Fibroblast of skin of scalp (primary cell): Measurements from ENCODE around the gene TMEM263.

Source experiments
- DNase-seq: peaks from one replicate; pipeline ENCODE4 v3.0.0-alpha.2; 2013

TMEM263 gene

DNA sequence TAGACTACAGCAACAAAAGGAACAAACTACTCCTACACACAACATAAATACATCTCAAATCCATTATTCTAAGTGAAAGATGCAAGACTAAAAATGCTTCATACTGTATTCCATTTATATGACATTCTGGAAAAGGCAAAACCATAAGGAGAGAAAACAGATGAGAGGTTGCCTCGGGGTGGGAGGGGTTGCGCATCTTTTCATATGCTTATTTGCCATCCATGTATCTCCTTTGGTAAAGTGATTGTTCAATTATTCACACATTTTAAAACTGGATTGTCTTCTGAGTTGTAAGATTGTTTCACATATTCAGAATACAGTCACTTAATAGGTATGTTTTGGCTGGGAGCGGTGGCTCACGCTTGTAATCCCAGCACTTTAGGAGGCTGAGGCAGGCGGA, 5.1 kb upstream of the TMEM263 start:
- DNase-seq: no peak

GRCh38 chr12:106953352-106954250, 2.1 kb upstream of the TMEM263 start:
- peak; percentile 46 for DNase-seq

- DNase-seq: peak; percentile 32
Measured at GRCh38 chr12:106954462-106955376, 988 bp upstream of the TMEM263 start.

DNA sequence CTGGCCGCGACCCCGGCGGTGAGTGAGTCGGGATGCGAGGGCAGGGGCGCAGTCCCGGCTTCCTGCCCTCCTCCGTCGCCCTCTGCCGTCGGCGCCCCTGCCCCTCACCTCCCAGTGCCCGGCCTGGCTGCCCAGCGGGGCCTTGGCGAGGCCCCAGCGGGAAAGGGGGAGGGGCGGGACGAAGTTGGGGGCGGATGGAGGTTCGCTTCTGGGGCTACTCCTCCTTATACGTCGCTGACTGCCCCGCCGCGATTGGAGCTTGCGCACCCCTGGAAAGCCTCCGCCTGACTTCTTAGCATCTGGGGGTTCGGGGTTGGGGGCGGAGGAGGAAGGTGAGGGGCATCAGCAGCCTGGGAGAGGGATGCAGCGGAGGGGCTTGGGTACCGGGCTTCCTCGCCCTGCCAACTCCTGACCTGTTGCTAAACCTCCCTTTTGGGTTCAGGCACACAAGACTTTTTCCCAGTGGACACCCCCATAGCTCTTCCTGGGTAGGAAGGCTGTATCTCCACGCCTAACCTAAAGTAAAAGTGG, 406 bp downstream of the TMEM263 start:
- DNase-seq: peak; percentile 68

- DNase-seq: no peak
Measured at GRCh38 chr12:106957583-106957982, 1.9 kb downstream of the TMEM263 start.

DNA sequence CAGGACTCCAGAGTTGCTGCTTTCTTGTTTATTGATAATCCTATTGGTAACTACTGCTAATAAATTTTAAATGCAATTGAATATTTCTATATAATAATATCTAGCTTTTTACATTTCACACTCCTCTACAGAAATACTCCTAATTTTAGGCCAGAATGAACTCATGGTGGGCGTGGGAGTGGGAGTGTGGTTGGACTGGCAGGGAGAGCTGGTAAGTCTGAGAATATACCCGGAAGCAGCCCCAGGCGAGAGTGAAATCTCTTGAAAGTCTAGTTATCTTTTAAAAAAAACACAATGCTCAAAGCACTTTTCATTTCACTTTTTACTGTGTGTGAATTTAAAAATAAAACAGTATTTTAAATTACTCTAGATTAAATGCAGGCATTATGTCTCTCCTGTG, 4.7 kb downstream of the TMEM263 start:
- no peak for DNase-seq

GRCh38 chr12:106962286-106962685, 6.6 kb downstream of the TMEM263 start:
- DNase-seq: peak; percentile 64

GRCh38 chr12:106964526-106964925, 8.8 kb downstream of the TMEM263 start:
- DNase-seq: no peak

GRCh38 chr12:106971065-106971464, 15.4 kb downstream of the TMEM263 start:
- DNase-seq: no peak

DNA sequence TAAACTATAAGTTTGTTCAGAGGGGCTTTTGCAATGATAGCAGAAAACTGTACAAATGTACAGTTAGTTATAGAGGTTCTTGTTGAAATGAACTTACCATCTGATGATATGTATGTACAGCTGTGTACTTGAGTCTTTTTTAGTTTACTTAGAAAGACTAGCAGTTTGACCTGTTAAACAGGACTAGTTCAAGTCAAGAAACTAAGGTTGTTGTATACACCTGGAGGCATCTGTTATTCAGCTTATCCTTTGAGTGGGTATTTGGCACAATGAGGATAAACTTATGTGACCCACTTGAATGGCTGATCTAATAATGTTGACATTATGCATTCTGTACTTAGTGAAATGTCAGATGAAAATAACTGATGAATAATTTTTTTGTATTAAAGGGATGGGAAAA, 17.8 kb downstream of the TMEM263 start:
- DNase-seq: no peak

- DNase-seq: no peak
Measured at GRCh38 chr12:106974511-106974910, 18.8 kb downstream of the TMEM263 start.

GRCh38 chr12:106975098-106975497, 19.4 kb downstream of the TMEM263 start:
- no peak for DNase-seq

DNA sequence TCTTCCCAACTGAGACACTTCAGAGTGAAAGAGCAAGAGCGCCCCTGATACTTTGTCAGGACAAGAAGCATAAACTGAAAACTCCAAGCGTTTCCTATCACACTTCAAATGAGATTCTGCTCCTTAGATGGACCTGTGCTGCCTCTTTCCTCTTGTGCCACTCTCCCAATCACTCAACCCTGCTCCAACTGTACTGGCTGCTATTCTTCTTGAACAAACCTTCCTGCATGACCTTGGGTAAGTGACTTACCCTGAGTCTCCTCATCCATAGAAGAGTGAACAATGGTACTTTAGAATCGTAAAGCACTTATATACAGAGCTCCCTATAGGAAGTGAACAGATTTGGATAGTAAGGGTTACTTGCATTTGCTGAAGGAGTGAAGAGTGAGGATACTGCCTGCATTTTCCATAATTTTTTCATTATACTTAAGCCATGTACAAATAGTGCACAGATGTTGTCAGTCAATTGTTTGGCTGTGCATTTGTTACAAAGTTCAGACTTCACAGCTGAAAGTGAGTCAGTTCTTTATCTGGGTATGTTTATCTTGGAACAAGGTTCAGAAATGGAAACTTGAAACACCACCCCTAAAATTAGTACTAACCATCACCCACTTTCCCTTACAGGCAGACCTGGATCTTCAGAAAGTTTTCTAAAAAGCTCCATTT, 20.4 kb downstream of the TMEM263 start:
- no peak for DNase-seq

DNA sequence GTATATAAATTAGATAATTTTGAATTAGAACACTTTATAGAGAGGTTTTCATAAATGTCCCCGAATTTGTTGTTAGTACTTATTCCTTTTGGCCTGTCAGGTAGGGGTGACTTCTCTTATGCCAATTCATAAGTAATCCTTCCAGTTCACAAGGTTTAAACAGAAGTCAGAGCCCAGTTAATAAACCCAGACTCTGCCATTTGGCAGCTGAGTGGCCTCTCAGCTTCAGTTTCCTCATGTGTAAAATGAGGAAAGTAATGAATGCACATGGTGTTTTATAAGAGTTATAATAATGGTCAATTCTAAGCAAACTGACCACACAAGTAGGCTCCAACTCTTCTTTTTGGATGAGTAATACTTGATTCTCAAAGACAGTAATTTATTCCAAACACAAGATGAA, 21.0 kb downstream of the TMEM263 start:
- DNase-seq: no peak

GRCh38 chr12:106978035-106978800, 22.5 kb downstream of the TMEM263 start:
- peak; percentile 66 for DNase-seq

GRCh38 chr12:106980944-106981343, 25.2 kb downstream of the TMEM263 start:
- no peak for DNase-seq

GRCh38 chr12:106981788-106982187, 26.1 kb downstream of the TMEM263 start:
- no peak for DNase-seq

DNA sequence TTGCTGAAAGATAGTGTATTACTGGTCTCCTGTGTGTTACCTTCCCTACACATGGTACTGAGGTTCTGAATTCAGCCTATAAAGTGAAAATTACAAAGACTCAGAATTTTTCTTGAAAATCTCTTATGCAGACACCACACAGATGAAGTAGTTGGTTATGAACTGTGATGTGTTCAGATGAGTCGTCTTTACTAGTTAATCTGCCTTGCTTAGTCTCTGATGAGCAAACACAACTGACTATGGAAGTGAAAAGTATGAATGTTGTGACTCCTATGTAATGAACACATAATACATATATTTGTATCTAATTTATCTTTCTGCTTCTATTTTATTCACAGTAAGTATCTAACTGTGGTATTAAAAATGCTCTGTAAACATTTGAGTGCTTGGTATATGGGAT, 26.5 kb downstream of the TMEM263 start:
- no peak for DNase-seq

DNA sequence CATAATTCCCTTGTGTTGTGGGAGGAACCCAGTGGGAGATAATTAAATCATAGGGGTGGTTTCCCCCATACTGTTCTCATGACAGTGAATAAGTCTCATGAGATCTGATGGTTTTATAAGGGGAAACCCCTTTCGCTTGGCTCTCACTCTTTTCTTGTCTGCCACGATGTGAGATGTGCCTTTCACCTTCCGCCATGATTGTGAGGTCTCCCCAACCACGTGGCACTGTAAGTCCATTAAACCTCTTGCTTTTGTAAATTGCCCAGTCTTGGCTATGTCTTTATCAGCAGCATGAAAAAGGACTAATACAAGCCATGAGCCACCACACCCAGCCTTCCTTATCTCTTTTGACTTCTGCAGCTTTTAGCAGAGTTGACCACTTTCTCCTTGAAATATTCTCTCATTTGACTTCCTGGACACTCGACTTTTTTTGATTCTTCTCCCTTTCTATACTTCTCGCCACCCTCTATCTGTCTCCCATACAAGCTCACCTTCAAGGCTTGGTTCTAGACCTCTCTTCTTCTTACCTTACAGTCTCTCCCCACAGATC, 29.0 kb downstream of the TMEM263 start:
- DNase-seq: no peak

GRCh38 chr12:106985479-106985878, 29.8 kb downstream of the TMEM263 start:
- no peak for DNase-seq

GRCh38 chr12:106986135-106986534, 30.4 kb downstream of the TMEM263 start:
- no peak for DNase-seq
